ENCODE data around the gene NPR1. TPM values are rescaled to one million over a fixed set of nuclear protein-coding genes. Genes with fewer than 3 reads are reported as not detected.

The NPR1 gene
- total and polyA plus RNA-seq, 2 of the 13 experiments (the other 11 are each of a cell fraction or from before 2014, with no cell fraction given), result not detected

DNA sequence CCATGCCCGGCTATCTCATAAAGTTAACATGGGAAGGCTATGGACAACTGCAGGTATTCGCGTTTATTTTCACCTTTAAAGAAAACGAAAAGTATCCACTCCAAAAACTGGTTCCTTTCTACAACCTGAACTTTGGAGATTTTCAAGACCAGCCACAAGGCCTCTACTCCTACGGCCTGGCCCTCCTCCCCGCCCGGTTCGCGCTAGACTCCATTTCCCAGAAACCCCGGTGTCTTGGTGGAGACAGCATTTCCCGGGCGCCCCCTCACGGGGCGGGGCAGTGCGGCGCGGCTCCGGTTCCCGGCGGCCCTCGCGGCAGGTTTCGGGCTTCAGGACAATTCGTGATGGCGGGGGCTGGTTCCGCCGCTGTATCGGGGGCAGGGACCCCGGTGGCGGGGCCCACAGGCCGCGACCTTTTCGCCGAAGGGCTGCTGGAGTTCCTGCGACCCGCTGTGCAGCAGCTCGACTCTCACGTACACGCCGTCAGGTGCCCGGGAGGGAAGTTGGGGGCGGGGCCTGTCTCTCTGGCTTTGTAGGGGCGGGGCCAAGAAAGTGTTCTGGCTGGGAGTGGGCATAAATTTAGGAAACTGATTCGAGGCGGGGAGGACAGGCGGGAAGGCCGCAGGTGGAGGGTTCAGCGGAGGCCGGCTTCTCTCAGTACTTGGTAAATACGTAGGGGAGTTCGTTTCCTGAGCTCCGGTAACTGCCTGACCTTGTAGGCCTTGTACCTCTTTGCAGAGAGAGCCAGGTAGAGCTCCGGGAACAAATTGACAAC is 19.9 kb upstream of the NPR1 start, which contains the start of gene SNAPIN (continued):
- TF ChIP-seq, protein P1, sequence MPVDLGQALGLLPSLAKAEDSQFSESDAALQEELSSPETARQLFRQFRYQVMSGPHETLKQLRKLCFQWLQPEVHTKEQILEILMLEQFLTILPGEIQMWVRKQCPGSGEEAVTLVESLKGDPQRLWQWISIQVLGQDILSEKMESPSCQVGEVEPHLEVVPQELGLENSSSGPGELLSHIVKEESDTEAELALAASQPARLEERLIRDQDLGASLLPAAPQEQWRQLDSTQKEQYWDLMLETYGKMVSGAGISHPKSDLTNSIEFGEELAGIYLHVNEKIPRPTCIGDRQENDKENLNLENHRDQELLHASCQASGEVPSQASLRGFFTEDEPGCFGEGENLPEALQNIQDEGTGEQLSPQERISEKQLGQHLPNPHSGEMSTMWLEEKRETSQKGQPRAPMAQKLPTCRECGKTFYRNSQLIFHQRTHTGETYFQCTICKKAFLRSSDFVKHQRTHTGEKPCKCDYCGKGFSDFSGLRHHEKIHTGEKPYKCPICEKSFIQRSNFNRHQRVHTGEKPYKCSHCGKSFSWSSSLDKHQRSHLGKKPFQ (CRISPR knock-in tag; IDR thresholded peaks at IDR 0.05; ENCODE audit: insufficient replicate concordance), result peak; percentile 66
- TF ChIP-seq ERF (CRISPR knock-in tag; IDR thresholded peaks at IDR 0.05) (0 out of 2 replicates have a peak, but pooled peaks have one; percentile 34), ZFAT (CRISPR knock-in tag; conservative IDR thresholded peaks at IDR 0.05) (no peak), CCDC6 (CRISPR knock-in tag; IDR thresholded peaks at IDR 0.05) (no peak), TAF1 (CRISPR knock-in tag; IDR thresholded peaks at IDR 0.05) (peak; percentile 78), HMGA1 (CRISPR knock-in tag; conservative IDR thresholded peaks at IDR 0.05) (no peak), KDM1A (CRISPR knock-in tag; IDR thresholded peaks at IDR 0.05) (no peak), SRF (IDR thresholded peaks at IDR 0.05; ENCODE audit: low read depth, low read length) (no peak), PLRG1 (conservative IDR thresholded peaks at IDR 0.05) (no peak), ZBTB3 (CRISPR knock-in tag; IDR thresholded peaks at IDR 0.05; ENCODE audit: borderline replicate concordance, low read depth) (no peak), SOX5 (CRISPR knock-in tag; IDR thresholded peaks at IDR 0.05; ENCODE audit: borderline replicate concordance) (peak; percentile 26; the same call in 1 of the 2 replicates), CENPX (CRISPR knock-in tag; IDR thresholded peaks at IDR 0.05) (no peak), ZNF883 (CRISPR knock-in tag; IDR thresholded peaks at IDR 0.05; ENCODE audit: not compliant biosample characterization) (peak; percentile 64), HOXA7 (CRISPR knock-in tag; IDR thresholded peaks at IDR 0.05) (no peak), RFX5 (IDR thresholded peaks at IDR 0.05; ENCODE audit: low read depth, low read length) (no peak), ZNF30 (CRISPR knock-in tag; IDR thresholded peaks at IDR 0.05) (no peak), HOXA5 (CRISPR knock-in tag; IDR thresholded peaks at IDR 0.05) (0 out of 2 replicates have a peak, but pooled peaks have one; percentile 44), SUZ12 (IDR thresholded peaks at IDR 0.05; ENCODE audit: low read depth, low read length) (peak; percentile 52), MIER3 (CRISPR knock-in tag; IDR thresholded peaks at IDR 0.05; ENCODE audit: borderline replicate concordance) (no peak; the same call in 1 of the 2 replicates), DNMT1 (CRISPR knock-in tag; IDR thresholded peaks at IDR 0.05) (no peak), PPARG (CRISPR knock-in tag; conservative IDR thresholded peaks at IDR 0.05) (0 out of 2 replicates have a peak, but pooled peaks have one; percentile 30), ZNF430 (CRISPR knock-in tag; IDR thresholded peaks at IDR 0.05) (0 out of 2 replicates have a peak, but pooled peaks have one; percentile 54), CBX2 (IDR thresholded peaks at IDR 0.05; ENCODE audit: low read depth, low read length) (no peak), CBX2 (CRISPR knock-in tag; IDR thresholded peaks at IDR 0.05; ENCODE audit: low read depth) (no peak), ZSCAN29 (CRISPR knock-in tag; conservative IDR thresholded peaks at IDR 0.05) (no peak), FOXA3 (CRISPR knock-in tag; IDR thresholded peaks at IDR 0.05) (no peak; the same call in none of the 2 replicates)
- TF ChIP-seq, protein P2, sequence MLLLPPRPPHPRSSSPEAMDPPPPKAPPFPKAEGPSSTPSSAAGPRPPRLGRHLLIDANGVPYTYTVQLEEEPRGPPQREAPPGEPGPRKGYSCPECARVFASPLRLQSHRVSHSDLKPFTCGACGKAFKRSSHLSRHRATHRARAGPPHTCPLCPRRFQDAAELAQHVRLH (CRISPR knock-in tag; IDR thresholded peaks at IDR 0.05; ENCODE audit: borderline replicate concordance, low read depth), result peak; percentile 80; the same call in 1 of the 2 replicates
- TF ChIP-seq, protein P3, sequence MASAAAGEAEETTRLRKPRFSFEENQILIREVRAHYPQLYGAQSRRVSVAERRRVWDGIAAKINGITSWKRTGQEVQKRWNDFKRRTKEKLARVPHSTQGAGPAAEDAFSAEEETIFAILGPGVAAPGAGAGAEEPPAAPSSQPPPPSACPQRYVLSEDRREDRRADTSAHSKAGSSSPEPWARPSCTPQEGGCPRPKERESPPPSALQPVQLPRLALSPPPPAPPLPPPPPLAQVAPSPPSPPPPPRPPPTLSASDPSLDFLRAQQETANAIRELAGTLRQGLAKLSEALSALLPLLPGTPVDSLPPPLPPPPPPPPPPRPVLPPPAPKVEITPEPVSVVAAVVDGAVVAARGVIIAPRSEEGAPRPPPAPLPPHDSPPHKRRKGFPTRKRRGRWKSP (CRISPR knock-in tag; IDR thresholded peaks at IDR 0.05), result no peak
- TF ChIP-seq, protein P4, sequence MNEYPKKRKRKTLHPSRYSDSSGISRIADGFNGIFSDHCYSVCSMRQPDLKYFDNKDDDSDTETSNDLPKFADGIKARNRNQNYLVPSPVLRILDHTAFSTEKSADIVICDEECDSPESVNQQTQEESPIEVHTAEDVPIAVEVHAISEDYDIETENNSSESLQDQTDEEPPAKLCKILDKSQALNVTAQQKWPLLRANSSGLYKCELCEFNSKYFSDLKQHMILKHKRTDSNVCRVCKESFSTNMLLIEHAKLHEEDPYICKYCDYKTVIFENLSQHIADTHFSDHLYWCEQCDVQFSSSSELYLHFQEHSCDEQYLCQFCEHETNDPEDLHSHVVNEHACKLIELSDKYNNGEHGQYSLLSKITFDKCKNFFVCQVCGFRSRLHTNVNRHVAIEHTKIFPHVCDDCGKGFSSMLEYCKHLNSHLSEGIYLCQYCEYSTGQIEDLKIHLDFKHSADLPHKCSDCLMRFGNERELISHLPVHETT (CRISPR knock-in tag; conservative IDR thresholded peaks at IDR 0.05), result no peak

All from HepG2 (cell line).